ENCODE data around the gene LCP2. TPM values are rescaled to one million over a fixed set of nuclear protein-coding genes. Genes with fewer than 3 reads are reported as not detected.

The LCP2 gene
- total and polyA plus RNA-seq, 2 experiments from 2014 or later = 0.80 TPM; not detected in 1

- WGBS (ENCODE audit: low lambda C conversion rate, missing lambda C conversion rate) = 93% methylated on average over 27 of the region's 27 CpGs
- no peak within 1 kb of the TSS for H3K27ac ChIP-seq
- no peak within 1 kb of the TSS for H3K4me2 ChIP-seq
- no peaks in the 10 kb centered on the region for H3K9me2 ChIP-seq (replicated peaks; ENCODE audit: insufficient read depth)
- H3K79me2 ChIP-seq = no peaks in the 10 kb centered on the region
- no peaks in the 10 kb centered on the region for H3K9me3 ChIP-seq (ENCODE audit: low read depth)
- H3K27me3 ChIP-seq = peaks cover 9% of the 10 kb centered on the region
- H2AFZ ChIP-seq = no peak within 1 kb of the TSS
- no peaks in the 10 kb centered on the region for H3K36me3 ChIP-seq (replicated peaks; ENCODE audit: insufficient read depth, low read depth)
- TF ChIP-seq CTCF (IDR thresholded peaks at IDR 0.05; ENCODE audit: poor library complexity) (no peak), EZH2phosphoT487 (IDR thresholded peaks at IDR 0.05; ENCODE audit: low read depth, severe bottlenecking, unreplicated experiment) (no peak), EZH2 (IDR thresholded peaks at IDR 0.05; ENCODE audit: borderline replicate concordance) (no peak)
- no peak within 1 kb of the TSS for H3K4me3 ChIP-seq
- no peaks in the 10 kb centered on the region for H3K4me1 ChIP-seq (ENCODE audit: insufficient read depth)
- DNase-seq (ENCODE audit: low spot score) = no peak
- H4K20me1 ChIP-seq (ENCODE audit: insufficient read depth, poor library complexity, severe bottlenecking) = no peaks in the 10 kb centered on the region
Measured at GRCh38 chr5:170232786-170233185, 64.8 kb downstream of the LCP2 start, which contains the start of gene C5orf58. C5orf58 (plus strand) TSS chr5:170232985; CDS start chr5:170234977, 1,992 bp downstream.

DNA sequence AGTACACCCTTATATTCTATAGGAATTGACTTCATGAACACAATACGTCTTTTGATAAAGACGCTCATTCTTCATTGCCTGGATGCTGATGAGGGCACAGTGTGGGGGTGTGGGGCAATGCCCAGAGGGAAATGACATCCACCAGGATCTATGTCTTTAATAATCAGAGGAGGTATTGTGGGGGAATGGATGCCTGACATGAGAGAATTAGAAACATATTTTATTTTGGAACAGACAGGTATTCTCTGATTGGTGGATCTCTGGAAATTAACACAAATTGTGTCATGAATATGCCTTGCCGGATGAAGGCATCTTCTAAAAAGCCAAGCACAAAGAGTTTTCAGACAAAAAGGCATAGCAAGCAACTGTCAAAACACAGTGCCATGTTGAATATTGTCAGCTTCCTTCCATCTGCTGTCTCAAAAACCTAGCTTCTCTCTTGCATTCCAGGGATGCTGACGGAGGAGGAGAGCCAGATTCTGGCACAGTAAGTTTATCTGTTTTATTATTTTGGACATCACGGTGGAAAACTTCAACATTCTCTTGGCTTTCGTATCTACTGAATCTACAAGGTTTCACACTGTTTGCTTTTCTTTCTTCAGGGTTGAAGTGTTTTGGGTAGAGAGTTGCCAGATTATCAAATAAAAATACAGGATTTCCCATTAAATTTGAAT, 68.7 kb downstream of the LCP2 start:
- H3K36me3 ChIP-seq (replicated peaks; ENCODE audit: insufficient read depth, low read depth) = no peaks in the 10 kb centered on the region
- peaks cover 9% of the 10 kb centered on the region for H3K27me3 ChIP-seq
- no peaks in the 10 kb centered on the region for H3K9me3 ChIP-seq (ENCODE audit: low read depth)
- no peaks in the 10 kb centered on the region for H3K9me2 ChIP-seq (replicated peaks; ENCODE audit: insufficient read depth)
- no peaks in the 10 kb centered on the region for H4K20me1 ChIP-seq (ENCODE audit: insufficient read depth, poor library complexity, severe bottlenecking)
- TF ChIP-seq CTCF (IDR thresholded peaks at IDR 0.05; ENCODE audit: poor library complexity) (no peak), EZH2phosphoT487 (IDR thresholded peaks at IDR 0.05; ENCODE audit: low read depth, severe bottlenecking, unreplicated experiment) (no peak), EZH2 (IDR thresholded peaks at IDR 0.05; ENCODE audit: borderline replicate concordance) (no peak)
- no peaks in the 10 kb centered on the region for H3K79me2 ChIP-seq
- H3K4me1 ChIP-seq (ENCODE audit: insufficient read depth) = no peaks in the 10 kb centered on the region
- no peak overlapping the region for H3K27ac ChIP-seq
- H3K4me3 ChIP-seq = no peak overlapping the region
- H2AFZ ChIP-seq = no peak overlapping the region
- 79% methylated on average over 6 of the region's 6 CpGs for WGBS (ENCODE audit: low lambda C conversion rate, missing lambda C conversion rate)
- no peak for DNase-seq (ENCODE audit: low spot score)
- no peak overlapping the region for H3K4me2 ChIP-seq

DNA sequence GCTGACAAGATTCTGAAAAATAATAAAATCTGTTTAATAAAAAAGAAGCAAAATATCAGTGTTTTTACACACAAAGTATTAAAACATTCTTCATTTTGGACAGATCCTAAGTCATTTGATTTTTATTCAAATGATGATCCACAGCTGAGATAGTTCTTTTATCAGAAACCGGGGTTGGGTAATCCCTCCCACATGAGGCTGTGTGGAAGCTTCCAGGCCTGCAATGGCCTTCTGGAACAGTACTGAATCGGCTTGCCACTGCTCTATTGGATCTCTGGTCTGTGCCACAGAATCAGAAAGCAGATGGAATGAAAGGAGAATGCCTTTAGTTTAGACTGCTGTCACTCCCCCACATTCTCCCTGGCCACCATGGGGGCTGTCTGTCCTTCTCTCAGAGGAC, 70.9 kb downstream of the LCP2 start:
- WGBS (ENCODE audit: low lambda C conversion rate, missing lambda C conversion rate) = 59% methylated on average over 2 of the region's 2 CpGs
- TF ChIP-seq EZH2 (IDR thresholded peaks at IDR 0.05; ENCODE audit: borderline replicate concordance) (no peak), EZH2phosphoT487 (IDR thresholded peaks at IDR 0.05; ENCODE audit: low read depth, severe bottlenecking, unreplicated experiment) (no peak), CTCF (IDR thresholded peaks at IDR 0.05; ENCODE audit: poor library complexity) (no peak)
- H3K79me2 ChIP-seq = no peaks in the 10 kb centered on the region

More for the DNA sequence above, 70.9 kb downstream of the LCP2 start:
- no peaks in the 10 kb centered on the region for H4K20me1 ChIP-seq (ENCODE audit: insufficient read depth, poor library complexity, severe bottlenecking)
- no peak overlapping the region for H3K4me3 ChIP-seq
- no peaks in the 10 kb centered on the region for H3K9me2 ChIP-seq (replicated peaks; ENCODE audit: insufficient read depth)
- H3K27me3 ChIP-seq = peaks cover 7% of the 10 kb centered on the region
- no peaks in the 10 kb centered on the region for H3K36me3 ChIP-seq (replicated peaks; ENCODE audit: insufficient read depth, low read depth)
- no peak overlapping the region for H3K4me2 ChIP-seq
- no peak for DNase-seq (ENCODE audit: low spot score)
- no peak overlapping the region for H3K27ac ChIP-seq
- no peaks in the 10 kb centered on the region for H3K9me3 ChIP-seq (ENCODE audit: low read depth)
- no peaks in the 10 kb centered on the region for H3K4me1 ChIP-seq (ENCODE audit: insufficient read depth)
- no peak overlapping the region for H2AFZ ChIP-seq

Measured in hepatocyte (in vitro differentiated cells).